Right hindlimb (tissue), 1 donor: ENCODE results near the gene NPBWR2.
"Not testable (repeated sequence)": the region's sequence is repeated elsewhere in the genome, so short reads cannot be mapped to it uniquely, and the experiment has no call there.

Source experiments
- DNase-seq: peaks from one replicate; pipeline ENCODE4 v3.0.0-alpha.2; 2018

The NPBWR2 gene

GRCh38 chr20:64143018-64143801, 35.8 kb upstream of the NPBWR2 start:
- DNase-seq: no peak

GRCh38 chr20:64142590-64142989, 35.2 kb upstream of the NPBWR2 start:
- no peak for DNase-seq

- no peak for DNase-seq
These were observed 33.6 kb upstream of the NPBWR2 start for GRCh38 chr20:64140956-64141355.

DNA sequence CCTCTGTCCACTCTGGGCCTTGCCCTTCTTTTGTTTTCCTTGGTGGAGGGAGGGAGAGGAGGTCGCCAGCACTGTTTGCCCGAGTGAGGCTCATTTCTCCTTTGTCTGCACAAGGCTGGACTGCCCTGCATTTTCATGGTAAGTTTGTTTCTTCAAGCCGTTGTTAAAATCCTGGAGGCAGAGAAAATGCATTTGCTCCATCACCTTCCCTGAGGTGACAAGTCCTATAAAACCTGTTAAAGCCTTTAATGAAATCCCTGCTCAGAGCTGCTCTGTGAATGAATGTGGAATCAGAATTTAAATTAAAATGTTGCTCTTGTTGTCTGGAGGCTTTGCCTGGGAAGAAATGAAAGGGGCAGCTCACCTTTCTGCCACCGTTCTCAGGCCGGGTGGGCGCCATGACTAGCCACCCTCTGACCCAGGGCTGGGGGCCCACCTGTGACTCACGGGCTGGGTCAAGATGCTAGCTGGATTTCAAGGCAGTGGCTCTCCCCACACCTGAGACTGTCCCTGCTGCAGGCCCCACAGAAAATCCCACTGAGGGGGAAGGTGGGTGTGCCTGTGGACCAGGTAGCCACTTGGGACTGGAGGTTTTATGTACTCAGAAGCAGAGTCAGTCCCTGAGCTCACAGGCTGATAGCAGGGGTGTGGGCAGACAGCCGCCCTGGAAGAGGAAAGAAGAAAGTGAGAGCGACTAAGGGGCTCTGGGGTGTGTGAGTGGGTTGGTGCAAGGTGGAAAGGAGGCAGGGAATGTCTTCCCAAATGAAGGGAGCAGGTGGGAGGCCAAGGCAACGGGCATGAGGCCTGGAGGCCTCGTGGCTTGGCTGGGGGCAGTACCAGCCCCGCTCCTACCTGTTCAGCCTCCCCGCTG, 32.9 kb upstream of the NPBWR2 start:
- no peak for DNase-seq

- no peak for DNase-seq
These were observed 32.1 kb upstream of the NPBWR2 start for GRCh38 chr20:64139199-64140060.

GRCh38 chr20:64138276-64138815, 31.0 kb upstream of the NPBWR2 start:
- DNase-seq: no peak

DNA sequence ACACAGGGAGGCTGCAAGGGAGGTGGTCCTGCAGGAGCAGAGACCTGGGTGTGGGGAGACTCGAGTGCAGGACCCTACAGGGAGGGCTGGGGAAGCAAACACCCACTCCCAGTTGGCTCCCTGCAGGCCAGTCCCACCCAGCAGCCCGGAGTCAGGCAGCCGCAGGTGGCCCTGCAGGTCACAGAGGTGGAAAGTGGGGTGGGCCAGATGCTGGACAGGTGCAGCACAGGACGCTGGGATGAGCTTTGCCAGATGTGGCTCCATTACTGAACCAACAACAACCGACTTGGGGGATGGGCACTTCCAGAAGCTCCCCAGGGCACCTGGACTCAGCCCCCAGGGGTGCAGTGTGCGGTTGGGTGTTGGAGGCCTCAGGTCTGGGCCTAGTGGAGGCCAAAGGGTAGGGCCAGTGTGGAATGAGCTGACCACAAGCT, 30.2 kb upstream of the NPBWR2 start:
- DNase-seq: peak; percentile 4

DNA sequence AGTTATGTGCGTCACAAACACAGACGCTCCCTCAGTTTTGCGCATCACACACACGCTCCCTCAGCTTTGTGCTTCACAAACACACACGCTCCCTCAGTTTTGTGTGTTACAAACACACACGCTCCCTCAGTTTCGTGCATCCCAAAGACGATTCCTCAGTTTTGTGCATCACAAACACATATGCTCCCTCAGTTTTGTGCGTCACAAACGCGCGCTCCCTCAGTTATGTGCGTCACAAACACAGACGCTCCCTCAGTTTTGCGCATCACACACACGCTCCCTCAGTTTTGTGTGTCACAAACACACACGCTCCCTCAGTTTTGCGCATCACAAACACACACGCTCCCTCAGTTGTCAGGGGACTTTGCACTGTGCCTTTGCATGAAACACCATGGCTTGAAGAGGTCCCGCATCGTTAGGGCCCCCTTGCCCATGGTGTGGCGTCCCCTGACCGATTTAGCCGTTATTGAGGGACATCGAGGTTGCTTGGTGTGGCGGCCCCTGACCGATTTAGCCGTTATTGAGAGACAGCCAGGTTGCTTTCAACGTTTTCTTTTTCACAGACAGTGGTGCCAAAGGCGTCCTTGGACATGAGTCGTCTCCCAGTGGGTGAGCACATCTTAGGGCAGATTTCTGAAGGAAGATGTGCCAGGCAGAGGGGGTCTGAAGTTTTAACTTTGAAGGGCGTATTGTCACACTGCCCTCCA, 28.8 kb upstream of the NPBWR2 start:
- DNase-seq: no peak

- not testable (repeated sequence) for DNase-seq
These were observed 27.4 kb upstream of the NPBWR2 start for GRCh38 chr20:64134744-64135143.

DNA sequence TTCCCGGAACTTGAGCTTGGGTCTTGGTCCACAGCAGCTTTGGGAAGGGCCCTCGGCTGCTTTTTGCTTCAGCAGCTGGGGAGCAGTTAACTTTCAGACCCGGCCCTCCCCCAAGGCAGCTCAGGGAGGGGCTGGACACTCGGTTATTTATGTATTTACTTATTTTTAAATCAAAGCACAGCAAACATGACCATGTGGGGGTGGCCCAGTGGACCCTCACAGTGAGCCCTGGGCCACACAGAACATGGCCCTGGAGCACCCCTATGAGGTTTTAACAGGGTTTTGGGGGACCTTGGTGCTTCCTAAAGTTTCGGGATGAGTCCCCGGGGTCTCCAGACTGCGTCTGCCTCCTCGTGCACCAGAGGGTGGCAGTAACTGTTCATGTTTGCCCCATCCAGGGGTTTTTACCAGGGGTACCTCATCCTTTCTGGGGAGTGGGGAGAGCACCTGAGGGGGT, 26.6 kb upstream of the NPBWR2 start:
- peak; percentile 9 for DNase-seq

DNA sequence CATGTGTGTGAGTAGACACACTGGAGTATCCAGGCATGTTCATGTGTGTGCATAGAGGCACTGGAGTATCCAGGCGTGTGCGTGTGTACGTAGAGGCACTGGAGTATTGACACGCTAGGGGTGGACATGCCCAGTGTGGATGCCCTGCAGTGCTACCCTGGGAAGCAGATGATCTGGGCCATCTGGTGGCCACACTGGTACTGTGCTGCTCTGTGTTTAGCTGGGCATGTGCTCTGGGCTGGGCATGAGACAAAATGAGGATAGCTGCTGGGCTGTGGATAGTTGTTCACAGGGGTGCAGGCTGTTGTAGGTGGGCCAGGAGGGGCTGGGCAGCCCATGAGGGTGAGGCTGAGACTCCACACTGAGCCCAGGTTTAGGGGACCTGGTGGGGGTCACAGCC, 24.0 kb upstream of the NPBWR2 start:
- peak; percentile 4 for DNase-seq

GRCh38 chr20:64130876-64131275, 23.5 kb upstream of the NPBWR2 start:
- peak; percentile 6 for DNase-seq

DNA sequence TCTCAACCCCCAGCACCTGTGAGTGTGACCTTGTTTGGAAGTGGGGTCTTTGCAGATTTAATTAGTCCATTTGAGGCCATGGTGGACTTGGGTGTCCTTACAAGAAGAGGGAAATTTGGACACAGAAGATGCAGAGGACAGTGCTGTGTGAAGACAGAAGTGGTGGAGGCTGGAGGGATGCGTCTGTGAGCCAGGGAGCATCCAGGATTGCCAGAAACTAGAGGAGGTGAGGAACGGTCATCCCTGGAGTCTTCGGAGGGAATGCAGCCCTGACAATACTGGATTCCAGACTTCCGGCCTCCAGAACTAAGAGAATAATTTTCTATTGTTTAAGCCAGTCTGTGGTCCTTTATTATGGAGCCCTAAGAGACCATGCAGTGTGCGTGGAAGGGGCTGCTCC, 22.9 kb upstream of the NPBWR2 start:
- DNase-seq: peak; percentile 6

DNA sequence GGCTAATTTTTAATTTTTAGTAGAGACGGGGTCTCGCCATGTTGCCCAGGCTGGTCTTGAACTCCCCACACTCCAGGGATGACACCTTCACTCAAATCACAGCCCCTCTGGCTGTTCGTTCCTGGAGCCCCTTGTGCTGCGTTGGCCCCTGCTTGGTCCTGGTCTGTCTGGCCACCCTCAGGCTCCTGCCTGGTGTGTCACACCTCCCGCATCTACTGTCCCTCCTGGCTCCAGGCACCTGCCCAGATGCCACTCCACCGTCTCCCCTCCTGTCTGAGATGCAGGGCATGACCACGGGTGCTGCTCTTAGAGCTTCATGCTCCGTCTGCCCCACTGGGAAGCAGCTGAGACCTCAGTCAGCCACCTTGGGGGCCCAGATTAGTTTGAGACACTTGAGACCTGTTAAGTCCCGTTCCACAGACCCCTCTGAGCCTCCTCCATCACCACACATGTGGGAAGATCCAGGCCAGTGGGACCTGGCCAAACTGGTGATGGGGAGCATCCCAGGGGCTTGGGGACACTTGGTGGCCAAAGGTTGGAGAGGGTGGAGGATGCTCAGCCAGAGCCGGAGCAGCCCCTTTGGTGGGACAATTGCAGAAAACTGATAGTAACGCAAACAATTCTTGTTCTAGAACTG, 21.9 kb upstream of the NPBWR2 start:
- peak; percentile 3 for DNase-seq

- DNase-seq: not testable (repeated sequence)
These were observed 16.2 kb upstream of the NPBWR2 start for GRCh38 chr20:64123517-64123916.

DNA sequence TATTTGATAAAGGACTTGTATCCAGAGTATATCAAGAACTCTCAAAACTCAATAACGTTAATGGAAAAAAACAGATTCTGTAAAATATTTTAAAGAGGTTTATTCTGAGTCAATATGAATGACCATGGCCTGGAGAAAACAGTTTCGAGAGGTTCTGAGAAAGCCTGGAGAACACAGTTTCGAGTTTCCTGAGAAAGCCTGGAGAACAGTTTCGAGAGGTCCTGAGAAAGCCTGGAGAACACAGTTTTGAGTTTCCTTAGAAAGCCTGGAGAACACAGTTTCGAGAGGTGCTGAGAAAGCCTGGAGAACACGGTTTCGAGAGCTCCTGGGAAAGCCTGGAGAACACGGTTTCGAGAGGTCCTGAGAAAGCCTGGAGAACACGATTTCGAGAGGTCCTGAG, 15.6 kb upstream of the NPBWR2 start:
- not testable (repeated sequence) for DNase-seq

- peak; percentile 5 for DNase-seq
These were observed 14.2 kb upstream of the NPBWR2 start for GRCh38 chr20:64121586-64121985.

- no peak for DNase-seq
These were observed 12.4 kb upstream of the NPBWR2 start for GRCh38 chr20:64119681-64120341.

DNA sequence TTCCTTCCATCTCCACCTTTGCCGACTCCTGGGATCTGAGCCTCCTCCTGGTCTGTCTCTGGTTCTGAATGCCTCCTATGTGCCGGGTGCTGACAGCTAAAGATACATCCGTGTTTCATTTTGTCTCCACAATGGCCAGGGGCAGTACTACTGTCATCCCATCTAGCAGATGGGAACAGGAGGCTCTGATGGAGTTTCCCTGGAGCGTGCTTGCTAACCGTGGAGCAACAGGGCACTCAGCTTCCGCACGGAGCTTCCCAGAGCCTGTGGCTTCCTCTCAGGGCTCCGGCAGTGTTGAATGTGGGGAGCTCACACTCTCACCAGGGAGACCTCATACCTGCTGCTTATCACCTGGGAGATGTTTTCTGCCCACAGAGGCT, 11.9 kb upstream of the NPBWR2 start:
- DNase-seq: no peak

DNA sequence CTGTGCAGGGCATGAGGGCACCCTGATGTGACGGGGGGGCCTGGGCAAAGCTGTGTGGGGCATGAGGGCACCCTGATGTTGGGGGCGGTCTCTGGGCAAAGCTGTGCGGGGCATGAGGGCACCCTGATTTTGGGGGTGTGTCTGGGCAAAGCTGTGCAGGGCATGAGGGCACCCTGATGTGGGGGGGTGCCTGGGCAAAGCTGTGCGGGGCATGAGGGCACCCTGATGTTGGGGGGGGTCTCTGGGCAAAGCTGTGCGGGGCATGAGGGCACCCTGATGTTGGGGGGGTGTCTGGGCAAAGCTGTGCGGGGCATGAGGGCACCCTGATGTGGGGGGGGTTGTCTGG, 10.0 kb upstream of the NPBWR2 start:
- DNase-seq: not testable (repeated sequence)
